Gastrocnemius medialis (tissue), 4 donors: ENCODE results near the gene RETREG3.

Source experiments
- CTCF ChIP-seq, 5 experiments: fragments of 450-650 bp in 3 of 5; fragments of 200-600 bp in 2 of 5; sonication (generic) in 2 of 5; IDR thresholded peaks in 4 of 5; conservative IDR thresholded peaks in 1 of 5; 1 replicate in 4 of 5; 2 replicates in 1 of 5; pipeline ENCODE4 v1.5.1; 2016 to 2019; ENCODE audit warnings: antibody characterized with exemption in 5 of 5, mild to moderate bottlenecking in 3 of 5, moderate library complexity in 3 of 5
- POLR2A ChIP-seq, 2 donors: fragments of 450-650 bp; IDR thresholded peaks; one replicate each; pipeline ENCODE4 v1.6.1; 2017; ENCODE audit warnings: antibody characterized with exemption in 2 of 2, mild to moderate bottlenecking in 2 of 2, moderate library complexity in 2 of 2

- no peak for TF ChIP-seq CTCF (IDR thresholded peaks at IDR 0.05 in 4 of 5, conservative IDR thresholded peaks at IDR 0.05 in 1 of 5)
- TF ChIP-seq POLR2A (IDR thresholded peaks at IDR 0.05), result peak; percentile 45 to 70
Measured at GRCh38 chr17:42561897-42562387, 47.2 kb downstream of the RETREG3 start, which contains the start of gene COASY.
